CD14-positive monocyte (primary cell): ENCODE results near the gene NAP1L4. TPM values are rescaled to one million over a fixed set of nuclear protein-coding genes. Genes with fewer than 3 reads are reported as not detected.
A peak's percentile ranks its signal among the peaks of the same experiment; 100 is the strongest.

Source experiments
- DNase-seq, 3 donors: peaks; one replicate each; pipeline ENCODE4 v3.0.0-alpha.2; 2011 to 2022
- H2AFZ ChIP-seq: 2 replicates; pipeline ENCODE4 v1.6.0; 2012; ENCODE audit warnings: mild to moderate bottlenecking, low read depth, low read length, inconsistent platforms; ENCODE audit not compliant: insufficient read depth, poor library complexity, severe bottlenecking
- H3K27ac ChIP-seq, 2 donors: 1 replicate in 1 of 2; 2 replicates in 1 of 2; pipeline ENCODE4 v1.5.1; 2012 to 2013; ENCODE audit warnings: low read length in 2 of 2, control low read depth in 1 of 2, inconsistent platforms in 1 of 2, low read depth in 1 of 2, mild to moderate bottlenecking in 1 of 2
- H3K27me3 ChIP-seq, 2 donors: one replicate each; pipeline versions ENCODE4 v1.6.0 to v1.6.1; 2011 to 2013; ENCODE audit warnings: low read length in 2 of 2; ENCODE audit not compliant: control insufficient read depth in 2 of 2, insufficient read depth in 2 of 2
- H3K36me3 ChIP-seq, 2 donors: replicated peaks in 1 of 2; 1 replicate in 1 of 2; 2 replicates in 1 of 2; pipeline versions ENCODE4 v1.5.1 to v1.6.1; 2012 to 2013; ENCODE audit warnings: low read length in 2 of 2, control low read depth in 1 of 2, inconsistent platforms in 1 of 2, mild to moderate bottlenecking in 1 of 2; ENCODE audit not compliant: insufficient read depth in 2 of 2, control insufficient read depth in 1 of 2
- H3K4me1 ChIP-seq, 2 donors: 1 replicate in 1 of 2; 2 replicates in 1 of 2; pipeline versions ENCODE4 v1.5.1 to v1.6.1; 2012 to 2013; ENCODE audit warnings: low read length in 2 of 2, control low read depth in 1 of 2, inconsistent platforms in 1 of 2, mild to moderate bottlenecking in 1 of 2, moderate library complexity in 1 of 2; ENCODE audit not compliant: insufficient read depth in 2 of 2, control insufficient read depth in 1 of 2
- H3K4me2 ChIP-seq: replicated peaks from 2 replicates; pipeline ENCODE3; 2012; ENCODE audit warnings: low read length, moderate library complexity, mild to moderate bottlenecking; ENCODE audit not compliant: poor library complexity, severe bottlenecking; ENCODE audit errors: extremely low read depth
- H3K4me3 ChIP-seq, 3 experiments: fragments of 200-600 bp in 1 of 3; sonication (generic) in 1 of 3; replicated peaks in 1 of 3; 1 replicate in 2 of 3; 2 replicates in 1 of 3; pipeline ENCODE4 v1.5.1; 2011 to 2013; ENCODE audit warnings: low read length in 3 of 3, mild to moderate bottlenecking in 3 of 3, control low read depth in 2 of 3, low read depth in 2 of 3, inconsistent platforms in 1 of 3, moderate library complexity in 1 of 3
- H3K79me2 ChIP-seq: 2 replicates; pipeline ENCODE4 v1.6.0; 2012; ENCODE audit warnings: mild to moderate bottlenecking, control low read depth, inconsistent platforms, low read length, moderate library complexity; ENCODE audit not compliant: insufficient read depth
- H3K9ac ChIP-seq: 2 replicates; pipeline ENCODE4 v1.6.0; 2017; ENCODE audit warnings: low read length, mild to moderate bottlenecking; ENCODE audit not compliant: insufficient read depth, poor library complexity, severe bottlenecking
- H3K9me3 ChIP-seq, 2 donors: replicated peaks in 1 of 2; 1 replicate in 1 of 2; 2 replicates in 1 of 2; pipeline versions ENCODE4 v1.5.1 to v1.6.1; 2012 to 2013; ENCODE audit warnings: low read length in 2 of 2, control low read depth in 1 of 2; ENCODE audit not compliant: control insufficient read depth in 1 of 2, insufficient read depth in 1 of 2
- H4K20me1 ChIP-seq: 2 replicates; pipeline ENCODE4 v1.6.0; 2012; ENCODE audit warnings: mild to moderate bottlenecking, low read length, control low read depth, moderate library complexity; ENCODE audit not compliant: insufficient read depth
- H3K27ac Mint-ChIP-seq, 7 donors: one replicate each; pipeline ENCODE4 v1.8.0; 2020; ENCODE audit warnings: mild to moderate bottlenecking in 7 of 7, mixed read lengths in 7 of 7, moderate library complexity in 6 of 7, inconsistent platforms in 2 of 7
- H3K27me3 Mint-ChIP-seq, 3 donors: one replicate each; pipeline ENCODE4 v1.8.0; 2021 to 2022; ENCODE audit warnings: low read depth in 3 of 3, mild to moderate bottlenecking in 3 of 3, mixed read lengths in 3 of 3, moderate library complexity in 3 of 3, inconsistent platforms in 1 of 3
- H3K36me3 Mint-ChIP-seq, 2 donors: one replicate each; pipeline ENCODE4 v1.8.0; 2020; ENCODE audit warnings: mixed read lengths in 2 of 2, inconsistent platforms in 1 of 2, mild to moderate bottlenecking in 1 of 2
- H3K4me1 Mint-ChIP-seq: one replicate; pipeline ENCODE4 v1.8.0; 2020; ENCODE audit warnings: mild to moderate bottlenecking, mixed read lengths
- H3K4me3 Mint-ChIP-seq, 2 donors: one replicate each; pipeline ENCODE4 v1.8.0; 2020; ENCODE audit warnings: mild to moderate bottlenecking in 2 of 2, mixed read lengths in 2 of 2, moderate library complexity in 1 of 2
- H3K9me3 Mint-ChIP-seq, 7 donors: one replicate each; pipeline ENCODE4 v1.8.0; 2020 to 2022; ENCODE audit warnings: mixed read lengths in 7 of 7, mild to moderate bottlenecking in 6 of 7, moderate library complexity in 6 of 7, inconsistent platforms in 2 of 7
- CTCF ChIP-seq: fragments of 200-600 bp; IDR thresholded peaks from one replicate; pipeline ENCODE4 v1.8.0; 2022; ENCODE audit warnings: antibody characterized with exemption, mild to moderate bottlenecking
- WGBS: methylation state at CpG from one replicate; pipeline ENCODE4 v1.1.5; 2013; ENCODE audit warnings: missing lambda C conversion rate; ENCODE audit not compliant: insufficient coverage; 5-methylcytosine and 5-hydroxymethylcytosine counted together
- intact Hi-C, 2 donors: fragments of 100-400 bp; cut with micrococcal nuclease; formaldehyde crosslinking; loops; one replicate each; pipeline versions ENCODE4 v1.15.0 to v1.15.1; 2023
- polyA plus RNA-seq, 3 donors: library from polyadenylated mRNA; depleted of rRNA in 1 of 3; unstranded in 2 of 3; stranded (reverse) in 1 of 3; fragments of 300-500 nt in 2 of 3; fragments of >200 nt in 1 of 3; fragmentation: Illumina TruSeq in 2 of 3; gene quantifications; 1 replicate in 2 of 3; 2 replicates in 1 of 3; pipeline ENCODE4 v1.2.3, GENCODE V29; 2012 to 2021

The NAP1L4 gene
- polyA plus RNA-seq, 3 donors = 42.1 to 44.9 (median 44.9) TPM

- TF ChIP-seq CTCF = peak; percentile 70
- H3K9ac ChIP-seq = no peak overlapping the region
- peaks cover 79% of the 10 kb centered on the region for H3K79me2 ChIP-seq
- no peak overlapping the region for H2AFZ ChIP-seq
- intact Hi-C loops = loop anchor here in 1 of 2 donors (5.0 to 10.0 kb wide), 2 partner anchors 59 to 117 kb away; no protein-coding TSS in a partner anchor
- H3K4me3 Mint-ChIP-seq = no peak overlapping the region
- H3K36me3 ChIP-seq = peaks cover 84 to 95% of the 10 kb centered on the region in 2 donors
- peak overlapping the region in 1 of 2 donors; percentile 34 for H3K27ac ChIP-seq
- H3K27ac Mint-ChIP-seq = peak overlapping the region in 5 of 7 donors; percentile 19 to 55 (median 32)
- no CpG with 5 or more reads among the region's 4 CpGs for WGBS
- no peak overlapping the region for H3K4me3 ChIP-seq
- H3K4me1 Mint-ChIP-seq = peaks cover 2% of the 10 kb centered on the region
- H3K27me3 Mint-ChIP-seq = no peaks in the 10 kb centered on the region
- H3K9me3 ChIP-seq = no peaks in the 10 kb centered on the region
- DNase-seq = peak; percentile 33 to 54 (median 40)
- no peaks in the 10 kb centered on the region for H3K4me1 ChIP-seq
- H3K4me2 ChIP-seq = no peak overlapping the region
- no peaks in the 10 kb centered on the region for H3K27me3 ChIP-seq
- no peaks in the 10 kb centered on the region for H3K9me3 Mint-ChIP-seq
- peaks cover 75 to 87% of the 10 kb centered on the region in 2 donors for H3K36me3 Mint-ChIP-seq
- peaks cover 72% of the 10 kb centered on the region for H4K20me1 ChIP-seq
Measured at GRCh38 chr11:2975594-2975993, 16.5 kb downstream of the NAP1L4 start.

- no peak for DNase-seq
- Mint-ChIP-seq H3K4me1 (peaks cover 2% of the 10 kb centered on the region), H3K9me3 (no peaks in the 10 kb centered on the region), H3K4me3 (no peak overlapping the region), H3K27ac (peak overlapping the region in 2 of 7 donors; percentile 2 to 86), H3K36me3 (peaks cover 85 to 98% of the 10 kb centered on the region in 2 donors), H3K27me3 (no peaks in the 10 kb centered on the region)
- H3K9ac ChIP-seq = no peak overlapping the region
- H3K36me3 ChIP-seq = peaks cover 97 to 100% of the 10 kb centered on the region in 2 donors
- WGBS = 95% methylated on average over 3 of the region's 3 CpGs
- no peak overlapping the region for H3K4me3 ChIP-seq
- H4K20me1 ChIP-seq = peaks cover 64% of the 10 kb centered on the region
- H3K4me1 ChIP-seq = no peaks in the 10 kb centered on the region
- no peaks in the 10 kb centered on the region for H3K27me3 ChIP-seq
- H2AFZ ChIP-seq = no peak overlapping the region
- intact Hi-C loops = loop anchor here in 1 of 2 donors (10.0 kb wide), 1 partner anchor 61 kb away; no protein-coding TSS in a partner anchor
- H3K9me3 ChIP-seq = no peaks in the 10 kb centered on the region
- H3K4me2 ChIP-seq = no peak overlapping the region
- H3K79me2 ChIP-seq = peaks cover 69% of the 10 kb centered on the region
- TF ChIP-seq CTCF = no peak
- no peak overlapping the region for H3K27ac ChIP-seq
Measured at GRCh38 chr11:2974272-2974671, 17.9 kb downstream of the NAP1L4 start.
